Medulla oblongata (tissue), 1 donor: ENCODE results near the gene RASSF8.

ENCODE experiments used
- DNase-seq: peaks from one replicate; pipeline ENCODE4 v3.0.0-alpha.2; 2015; ENCODE audit errors: extremely low spot score

The RASSF8 gene

DNA sequence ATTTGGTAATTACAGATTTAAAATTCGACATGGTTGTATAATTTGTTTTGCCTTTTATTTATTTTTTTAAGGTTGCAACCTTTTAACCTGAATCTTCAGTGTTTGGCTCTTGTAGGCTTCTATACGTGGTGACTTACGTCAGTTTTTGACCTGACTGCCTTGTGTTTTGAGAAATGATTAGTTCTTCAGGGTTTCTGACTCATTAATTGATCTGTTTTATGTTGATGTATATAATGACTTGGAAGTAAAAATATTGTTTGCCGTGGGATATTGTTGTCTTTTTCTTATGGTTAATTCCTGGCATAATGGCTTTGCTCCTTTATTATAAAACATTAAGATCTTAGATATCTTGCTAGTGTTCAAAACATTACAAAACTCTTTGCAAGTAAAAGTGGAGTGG, 2.5 kb downstream of the RASSF8 start:
- no peak for DNase-seq

- DNase-seq, result no peak
Measured at GRCh38 chr12:25962932-25963525, 4.5 kb downstream of the RASSF8 start.

- no peak for DNase-seq
Measured at GRCh38 chr12:25965682-25966081, 7.2 kb downstream of the RASSF8 start.

- no peak for DNase-seq
Measured at GRCh38 chr12:25970082-25970481, 11.6 kb downstream of the RASSF8 start.

- DNase-seq, result no peak
Measured at GRCh38 chr12:25970916-25971653, 12.6 kb downstream of the RASSF8 start.

GRCh38 chr12:25971654-25972041, 13.2 kb downstream of the RASSF8 start:
- DNase-seq, result no peak

DNA sequence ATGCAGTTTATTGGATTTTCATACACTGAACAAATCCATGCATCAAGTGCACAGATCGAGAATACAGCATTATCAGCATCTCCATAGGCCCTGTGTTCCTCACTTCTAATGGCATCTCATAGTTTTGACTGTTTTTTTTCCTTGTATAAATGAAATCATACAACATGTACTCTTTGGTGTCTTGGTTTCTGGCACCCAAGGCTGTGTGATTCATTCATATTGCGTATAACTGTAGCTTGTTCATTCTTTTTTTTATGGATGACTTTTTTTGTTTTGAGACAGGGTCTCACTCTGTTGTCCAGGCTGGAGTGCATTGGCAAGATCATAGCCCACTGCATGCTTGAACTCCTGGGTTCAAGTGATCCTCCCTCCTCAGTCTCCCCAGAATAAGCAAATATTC, 14.3 kb downstream of the RASSF8 start:
- no peak for DNase-seq

GRCh38 chr12:25975179-25975578, 16.7 kb downstream of the RASSF8 start:
- no peak for DNase-seq

GRCh38 chr12:25975682-25976081, 17.2 kb downstream of the RASSF8 start:
- DNase-seq, result no peak

GRCh38 chr12:25976289-25976688, 17.8 kb downstream of the RASSF8 start:
- DNase-seq, result peak; percentile 58

DNA sequence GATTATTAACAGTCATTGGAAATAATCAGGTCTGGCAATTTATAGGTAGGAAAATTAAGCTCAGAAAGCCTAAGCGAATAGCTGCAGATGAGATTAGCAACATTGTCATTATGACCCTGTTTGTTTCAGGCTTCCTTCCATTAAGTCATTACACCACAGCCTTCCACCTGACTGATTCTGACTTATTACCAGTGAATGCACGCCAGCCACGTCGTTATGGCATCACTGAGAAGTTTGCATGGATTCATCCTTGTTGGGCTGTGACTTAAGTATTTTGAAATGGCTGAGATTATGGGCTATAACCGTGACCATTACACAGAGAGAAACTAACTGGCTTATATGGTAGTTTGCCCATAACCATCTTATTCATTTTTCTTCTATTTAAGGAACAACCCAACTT, 18.6 kb downstream of the RASSF8 start:
- no peak for DNase-seq

DNA sequence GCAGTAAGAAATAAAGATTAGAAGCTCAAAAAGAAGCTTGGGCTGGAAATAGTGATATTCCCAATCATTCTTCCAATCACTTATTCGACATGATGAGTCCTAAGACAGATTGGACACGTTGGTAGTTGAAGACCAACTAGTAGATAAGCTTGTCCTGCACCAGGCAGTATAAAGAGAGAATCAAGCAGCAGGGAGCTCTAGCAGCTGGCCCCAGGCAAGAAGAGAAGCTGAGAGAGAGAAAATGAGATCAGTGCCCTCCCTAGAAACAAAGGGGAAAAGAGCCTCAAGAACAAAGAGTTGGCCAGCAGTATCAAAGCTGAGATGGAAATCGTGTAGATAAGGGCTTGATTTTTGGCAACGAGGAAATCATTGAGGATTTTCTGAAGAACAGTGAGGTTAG, 20.6 kb downstream of the RASSF8 start:
- DNase-seq, result no peak

DNA sequence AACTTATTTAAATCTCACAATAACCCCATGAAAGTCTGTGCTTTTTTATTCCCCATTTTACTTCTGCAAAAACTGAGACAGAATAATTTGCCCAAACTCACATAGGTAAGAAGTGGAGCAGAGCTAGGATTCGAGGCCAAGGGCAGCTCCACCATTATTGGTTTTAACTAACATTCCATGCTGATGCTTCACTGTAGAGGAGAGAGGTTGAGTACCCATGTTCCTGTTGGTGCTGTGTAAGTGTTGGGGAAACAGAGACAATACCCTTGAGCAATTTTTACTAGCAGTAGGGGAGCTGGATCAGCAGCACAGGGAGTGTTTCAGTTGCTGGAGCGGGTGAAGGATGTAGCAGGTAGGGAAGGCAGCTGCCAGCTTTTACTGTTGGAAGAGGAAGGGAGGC, 21.1 kb downstream of the RASSF8 start:
- no peak for DNase-seq

GRCh38 chr12:25980035-25980434, 21.6 kb downstream of the RASSF8 start:
- no peak for DNase-seq

DNA sequence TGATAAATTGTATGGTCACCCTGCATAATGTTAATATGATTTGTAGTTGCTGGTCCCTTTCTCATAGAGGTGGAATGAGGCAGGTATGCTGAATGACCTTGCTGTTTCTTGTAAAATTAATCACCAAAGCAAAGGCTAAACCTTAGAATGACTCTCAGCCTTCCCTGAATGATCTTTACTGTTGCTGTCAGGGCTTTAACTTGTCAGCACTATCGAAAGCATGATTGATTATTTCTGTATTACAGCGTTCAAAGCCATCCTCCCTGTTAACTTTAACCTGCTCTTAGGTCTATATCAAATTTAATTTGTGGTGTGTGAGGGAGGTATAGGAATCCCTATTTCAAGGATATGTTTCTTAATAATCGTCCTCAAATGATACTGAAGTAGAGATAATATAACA, 23.1 kb downstream of the RASSF8 start:
- DNase-seq, result no peak

GRCh38 chr12:25982416-25982815, 23.9 kb downstream of the RASSF8 start:
- DNase-seq, result no peak

GRCh38 chr12:25983625-25984024, 25.1 kb downstream of the RASSF8 start:
- no peak for DNase-seq

- DNase-seq, result no peak
Measured at GRCh38 chr12:25984759-25985158, 26.3 kb downstream of the RASSF8 start.

DNA sequence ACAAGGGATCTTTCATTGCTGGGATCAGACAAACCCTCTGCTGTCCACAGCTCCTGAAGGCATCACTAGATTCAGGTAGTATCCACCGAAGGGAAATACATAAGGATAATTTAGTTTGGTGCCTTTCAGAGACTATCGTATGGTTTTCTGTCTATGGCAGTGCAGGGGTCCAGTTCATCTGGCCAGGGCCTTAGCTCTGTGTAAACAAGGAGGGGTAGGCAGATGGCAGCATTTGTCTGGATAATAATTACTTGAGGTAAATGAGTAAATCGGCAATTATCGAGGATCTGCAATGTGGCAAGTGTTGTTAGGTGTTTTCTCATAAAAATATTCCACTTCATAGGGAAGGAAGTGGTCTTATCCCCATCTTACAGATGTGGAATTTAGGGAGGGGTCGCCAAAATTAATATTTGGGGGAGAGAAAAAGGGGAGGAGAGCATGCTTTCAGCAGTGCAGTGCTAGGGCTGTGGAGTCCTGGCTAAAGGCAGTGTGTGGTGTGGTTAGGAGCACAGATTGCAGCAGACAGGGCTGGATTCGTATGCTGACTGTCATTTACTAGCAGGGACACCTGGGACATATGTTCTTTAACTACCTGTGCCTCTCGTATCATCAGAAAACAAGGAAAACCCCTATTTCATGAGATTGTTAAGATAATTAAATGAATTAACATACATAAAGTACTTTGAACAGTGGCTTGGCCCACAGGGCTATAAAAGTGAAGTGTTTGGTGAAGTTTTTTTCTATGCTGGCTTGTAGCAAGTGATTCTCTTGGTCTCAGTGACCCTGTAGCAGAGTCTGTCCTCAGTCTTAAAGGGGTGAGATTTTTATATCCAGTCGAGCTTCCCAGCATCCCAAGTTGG, 27.1 kb downstream of the RASSF8 start:
- DNase-seq, result no peak

DNA sequence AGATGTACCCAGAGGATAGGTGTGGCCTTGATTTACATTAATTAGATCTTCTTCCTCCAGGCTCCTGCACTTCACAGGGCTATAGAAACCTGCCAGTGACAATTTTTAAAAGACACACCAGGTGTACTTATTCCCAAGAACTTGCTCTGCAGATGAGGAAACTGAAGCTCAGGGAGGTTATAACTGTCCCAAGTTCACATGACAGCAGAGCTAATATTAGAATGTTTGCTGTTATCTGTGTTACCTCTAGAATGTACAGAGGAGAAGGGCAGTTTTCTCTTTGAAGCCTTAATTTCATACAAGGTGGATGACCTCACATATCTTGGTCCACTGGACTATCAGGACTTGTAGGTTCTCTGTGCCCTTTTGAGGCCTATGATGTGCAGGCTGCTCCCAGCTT, 27.7 kb downstream of the RASSF8 start:
- DNase-seq, result no peak

GRCh38 chr12:25988505-25988904, 30.0 kb downstream of the RASSF8 start:
- DNase-seq, result no peak

- no peak for DNase-seq
Measured at GRCh38 chr12:25990495-25990894, 32.0 kb downstream of the RASSF8 start.
